GM12874 (cell line): ENCODE results near the gene MACROD1.

Experiments used
- CTCF ChIP-seq: IDR thresholded peaks from 2 replicates; pipeline ENCODE4 v1.5.1; 2011; ENCODE audit warnings: low read depth, mild to moderate bottlenecking, control low read depth, low read length, moderate library complexity; ENCODE audit not compliant: insufficient read depth

The MACROD1 gene

GRCh38 chr11:64040684-64041322 lies 125.1 kb downstream of the MACROD1 start:
- TF ChIP-seq CTCF, result peak; percentile 32

- no peak for TF ChIP-seq CTCF
These were observed 126.8 kb downstream of the MACROD1 start for GRCh38 chr11:64039012-64039665.

- TF ChIP-seq CTCF, result no peak
These were observed 127.4 kb downstream of the MACROD1 start for GRCh38 chr11:64038500-64038899.

GRCh38 chr11:64037027-64037634 lies 128.8 kb downstream of the MACROD1 start:
- no peak for TF ChIP-seq CTCF

- TF ChIP-seq CTCF, result no peak
These were observed 129.6 kb downstream of the MACROD1 start for GRCh38 chr11:64036087-64037026.

GRCh38 chr11:64035576-64035975 lies 130.3 kb downstream of the MACROD1 start, which contains the start of gene FLRT1:
Gene FLRT1, plus strand, starts transcription at chr11:64035931. Its CDS starts 80,337 bp downstream, at chr11:64116268.
- no peak for TF ChIP-seq CTCF

GRCh38 chr11:64035081-64035524 lies 130.8 kb downstream of the MACROD1 start:
- no peak for TF ChIP-seq CTCF
